ENCODE results near the gene SAFB.

The SAFB gene

GRCh38 chr19:5648464-5648863 lies 25.6 kb downstream of the SAFB start:
- H3K27ac ChIP-seq, result no peak overlapping the region
- no peaks in the 10 kb centered on the region for H3K4me1 ChIP-seq
- H3K36me3 ChIP-seq (ENCODE audit: control insufficient read depth, insufficient read depth, low read length), result no peaks in the 10 kb centered on the region
- H3K4me2 ChIP-seq (ENCODE audit: low read length), result no peak overlapping the region
- TF ChIP-seq CTCF (IDR thresholded peaks at IDR 0.05), result no peak
- H3K27me3 ChIP-seq (ENCODE audit: control insufficient read depth, insufficient read depth, low read length), result no peaks in the 10 kb centered on the region
- H3K9ac ChIP-seq, result no peak overlapping the region
- H3K9me3 ChIP-seq (ENCODE audit: control insufficient read depth, low read length), result no peaks in the 10 kb centered on the region
- H2AFZ ChIP-seq, result no peak overlapping the region
- peaks cover 66% of the 10 kb centered on the region for H3K79me2 ChIP-seq
- H3K4me3 ChIP-seq (ENCODE audit: low read depth, low read length), result no peak overlapping the region

- no peaks in the 10 kb centered on the region for H3K36me3 ChIP-seq (ENCODE audit: control insufficient read depth, insufficient read depth, low read length)
- peaks cover 51% of the 10 kb centered on the region for H3K79me2 ChIP-seq
- H3K9me3 ChIP-seq (ENCODE audit: control insufficient read depth, low read length), result no peaks in the 10 kb centered on the region
- H3K9ac ChIP-seq, result no peak overlapping the region
- H3K4me3 ChIP-seq (ENCODE audit: low read depth, low read length), result no peak overlapping the region
- no peak overlapping the region for H3K27ac ChIP-seq
- no peak for TF ChIP-seq CTCF (IDR thresholded peaks at IDR 0.05)
- no peak overlapping the region for H3K4me2 ChIP-seq (ENCODE audit: low read length)
- H2AFZ ChIP-seq, result no peak overlapping the region
- no peaks in the 10 kb centered on the region for H3K27me3 ChIP-seq (ENCODE audit: control insufficient read depth, insufficient read depth, low read length)
- no peaks in the 10 kb centered on the region for H3K4me1 ChIP-seq
These were observed 28.5 kb downstream of the SAFB start for GRCh38 chr19:5651361-5651760.

- no peak for TF ChIP-seq CTCF (IDR thresholded peaks at IDR 0.05)
- H2AFZ ChIP-seq, result no peak overlapping the region
- no peak overlapping the region for H3K9ac ChIP-seq
- peaks cover 47% of the 10 kb centered on the region for H3K79me2 ChIP-seq
- no peak overlapping the region for H3K4me3 ChIP-seq (ENCODE audit: low read depth, low read length)
- H3K4me2 ChIP-seq (ENCODE audit: low read length), result no peak overlapping the region
- no peak overlapping the region for H3K27ac ChIP-seq
- no peaks in the 10 kb centered on the region for H3K4me1 ChIP-seq
- H3K9me3 ChIP-seq (ENCODE audit: control insufficient read depth, low read length), result no peaks in the 10 kb centered on the region
- H3K27me3 ChIP-seq (ENCODE audit: control insufficient read depth, insufficient read depth, low read length), result no peaks in the 10 kb centered on the region
- no peaks in the 10 kb centered on the region for H3K36me3 ChIP-seq (ENCODE audit: control insufficient read depth, insufficient read depth, low read length)
These were observed 29.4 kb downstream of the SAFB start for GRCh38 chr19:5652261-5652660.

- H3K27me3 ChIP-seq (ENCODE audit: control insufficient read depth, insufficient read depth, low read length), result no peaks in the 10 kb centered on the region
- no peak for TF ChIP-seq CTCF (IDR thresholded peaks at IDR 0.05)
- H3K36me3 ChIP-seq (ENCODE audit: control insufficient read depth, insufficient read depth, low read length), result no peaks in the 10 kb centered on the region
- H3K4me3 ChIP-seq (ENCODE audit: low read depth, low read length), result no peak overlapping the region
- no peak overlapping the region for H3K4me2 ChIP-seq (ENCODE audit: low read length)
- H2AFZ ChIP-seq, result no peak overlapping the region
- H3K9me3 ChIP-seq (ENCODE audit: control insufficient read depth, low read length), result no peaks in the 10 kb centered on the region
- H3K4me1 ChIP-seq, result no peaks in the 10 kb centered on the region
- H3K79me2 ChIP-seq, result peaks cover 52% of the 10 kb centered on the region
- no peak overlapping the region for H3K27ac ChIP-seq
- H3K9ac ChIP-seq, result no peak overlapping the region
These were observed 32.0 kb downstream of the SAFB start for GRCh38 chr19:5654931-5655330.

- Histone ChIP-seq H3K27me3 (ENCODE audit: control insufficient read depth, insufficient read depth, low read length) (no peaks in the 10 kb centered on the region), H3K4me3 (ENCODE audit: low read depth, low read length) (no peak overlapping the region), H3K4me1 (no peaks in the 10 kb centered on the region), H3K27ac (no peak overlapping the region), H2AFZ (no peak overlapping the region), H3K4me2 (ENCODE audit: low read length) (no peak overlapping the region), H3K9me3 (ENCODE audit: control insufficient read depth, low read length) (no peaks in the 10 kb centered on the region), H3K79me2 (peaks cover 52% of the 10 kb centered on the region), H3K36me3 (ENCODE audit: control insufficient read depth, insufficient read depth, low read length) (no peaks in the 10 kb centered on the region), H3K9ac (no peak overlapping the region)
- no peak for TF ChIP-seq CTCF (IDR thresholded peaks at IDR 0.05)
These were observed 32.5 kb downstream of the SAFB start for GRCh38 chr19:5655412-5655811.
